SK-N-SH treated with all-trans-retinoic acid at 6 μM for 48 hours (cell line): Measurements from ENCODE around the gene RLBP1.

Experiments
- ATAC-seq: fragments of 200-7000 bp; cut with Tn5 transposase; 3 replicates; pipeline ENCODE4 v1.9.1; 2020; ENCODE audit warnings: mild to moderate bottlenecking, moderate library complexity
- ARNTL ChIP-seq: fragments of 450-650 bp; formaldehyde crosslinking; IDR thresholded peaks from 2 replicates; pipeline ENCODE4 v1.5.0; 2020; ENCODE audit warnings: low read depth, mild to moderate bottlenecking, moderate library complexity, borderline replicate concordance
- BACH2 ChIP-seq: fragments of 250-450 bp; sonication (Bioruptor Pico); IDR thresholded peaks from 2 replicates; pipeline ENCODE4 v1.9.0; 2021; ENCODE audit warnings: mild to moderate bottlenecking, borderline replicate concordance
- CREB5 ChIP-seq: fragments of 250-450 bp; sonication (Bioruptor Pico); IDR thresholded peaks from 2 replicates; pipeline ENCODE4 v1.5.1; 2020; ENCODE audit warnings: low read depth, mild to moderate bottlenecking, moderate library complexity
- CSDC2 ChIP-seq: fragments of 250-450 bp; sonication (Bioruptor Pico); IDR thresholded peaks from 2 replicates; pipeline ENCODE4 v1.5.0; 2020; ENCODE audit warnings: mild to moderate bottlenecking, moderate library complexity
- CSRNP3 ChIP-seq: fragments of 250-450 bp; sonication (Bioruptor Pico); IDR thresholded peaks from 2 replicates; pipeline ENCODE4 v1.5.1; 2021; ENCODE audit warnings: mild to moderate bottlenecking, moderate library complexity
- GLIS3 ChIP-seq: fragments of 250-450 bp; sonication (Bioruptor Pico); IDR thresholded peaks from 2 replicates; pipeline ENCODE4 v1.5.0; 2020; ENCODE audit warnings: mild to moderate bottlenecking, moderate library complexity
- ISL1 ChIP-seq: fragments of 250-450 bp; sonication (Bioruptor Pico); IDR thresholded peaks from 2 replicates; pipeline ENCODE4 v2.1.2; 2022; ENCODE audit warnings: mild to moderate bottlenecking, moderate library complexity
- OSR1 ChIP-seq: fragments of 250-450 bp; sonication (Bioruptor Pico); IDR thresholded peaks from 2 replicates; pipeline ENCODE4 v1.8.0; 2022; ENCODE audit warnings: moderate library complexity, mild to moderate bottlenecking, inconsistent platforms
- PATZ1 ChIP-seq: fragments of 250-450 bp; sonication (Bioruptor Pico); IDR thresholded peaks from 2 replicates; pipeline ENCODE4 v1.8.0; 2020; ENCODE audit warnings: mild to moderate bottlenecking, moderate library complexity, borderline replicate concordance
- POU6F1 ChIP-seq: fragments of 250-450 bp; sonication (Bioruptor Pico); IDR thresholded peaks from 2 replicates; pipeline ENCODE4 v1.8.0; 2021; ENCODE audit warnings: low read depth, mild to moderate bottlenecking, moderate library complexity, borderline replicate concordance
- PPARA ChIP-seq: fragments of 250-450 bp; sonication (Bioruptor Pico); IDR thresholded peaks from 2 replicates; pipeline ENCODE4 v1.5.0; 2020; ENCODE audit warnings: mild to moderate bottlenecking, borderline replicate concordance
- RARB ChIP-seq: fragments of 250-450 bp; sonication (Bioruptor Pico); IDR thresholded peaks from 2 replicates; pipeline ENCODE4 v1.8.0; 2021; ENCODE audit warnings: mild to moderate bottlenecking, moderate library complexity
- SNAI2 ChIP-seq: fragments of 250-450 bp; sonication (Bioruptor Pico); IDR thresholded peaks from 2 replicates; pipeline ENCODE4 v1.5.0; 2020; ENCODE audit warnings: mild to moderate bottlenecking, moderate library complexity
- TCF4 ChIP-seq: fragments of 250-450 bp; sonication (Bioruptor Pico); IDR thresholded peaks from 2 replicates; pipeline ENCODE4 v1.8.0; 2021; ENCODE audit warnings: mild to moderate bottlenecking, moderate library complexity, borderline replicate concordance
- TOX ChIP-seq: fragments of 250-450 bp; sonication (Bioruptor Pico); IDR thresholded peaks from 2 replicates; pipeline ENCODE4 v1.8.0; 2021; ENCODE audit warnings: mild to moderate bottlenecking, moderate library complexity, borderline replicate concordance
- ZC3H10 ChIP-seq: fragments of 250-450 bp; sonication (Bioruptor Pico); IDR thresholded peaks from 2 replicates; pipeline ENCODE4 v1.5.1; 2021; ENCODE audit warnings: mild to moderate bottlenecking, moderate library complexity
- ZFP3 ChIP-seq: fragments of 250-450 bp; sonication (Bioruptor Pico); IDR thresholded peaks from 2 replicates; pipeline ENCODE4 v1.5.0; 2020; ENCODE audit warnings: mild to moderate bottlenecking, moderate library complexity
- ZFP30 ChIP-seq: fragments of 450-650 bp; formaldehyde crosslinking; IDR thresholded peaks from 2 replicates; pipeline ENCODE4 v1.5.0; 2022; ENCODE audit warnings: mild to moderate bottlenecking, moderate library complexity
- ZNF565 ChIP-seq: fragments of 450-650 bp; formaldehyde crosslinking; conservative IDR thresholded peaks from 2 replicates; pipeline ENCODE4 v1.5.0; 2020; ENCODE audit warnings: low read depth, mild to moderate bottlenecking, moderate library complexity
- ZNF70 ChIP-seq: fragments of 450-650 bp; formaldehyde crosslinking; IDR thresholded peaks from 2 replicates; pipeline ENCODE4 v1.5.0; 2020; ENCODE audit warnings: mild to moderate bottlenecking, moderate library complexity

The RLBP1 gene

GRCh38 chr15:89215627-89216026, 5.8 kb downstream of the RLBP1 start (continued):
- TF ChIP-seq ZC3H10 (CRISPR knock-in tag) (no peak), OSR1 (CRISPR knock-in tag) (no peak), POU6F1 (CRISPR knock-in tag) (no peak)

GRCh38 chr15:89211678-89212170, 9.7 kb downstream of the RLBP1 start:
- TF ChIP-seq PPARA (CRISPR knock-in tag) (no peak), ZNF565 (no peak), PATZ1 (CRISPR knock-in tag) (no peak), ZNF70 (CRISPR knock-in tag) (no peak), POU6F1 (CRISPR knock-in tag) (no peak), ZC3H10 (CRISPR knock-in tag) (no peak), TCF4 (CRISPR knock-in tag) (no peak), RARB (no peak), ZFP3 (CRISPR knock-in tag) (no peak), ZFP30 (CRISPR knock-in tag) (no peak), ARNTL (CRISPR knock-in tag) (no peak), OSR1 (CRISPR knock-in tag) (no peak), CSDC2 (CRISPR knock-in tag) (no peak), ISL1 (CRISPR knock-in tag) (no peak)
- ATAC-seq: no peak

GRCh38 chr15:89209057-89209456, 12.3 kb downstream of the RLBP1 start:
- TF ChIP-seq BACH2 (CRISPR knock-in tag) (no peak), CSRNP3 (CRISPR knock-in tag) (no peak)
- no peak for ATAC-seq

- TF ChIP-seq RARB (no peak), ZNF565 (no peak), CREB5 (CRISPR knock-in tag) (no peak), POU6F1 (CRISPR knock-in tag) (no peak), ZFP30 (CRISPR knock-in tag) (no peak), SNAI2 (CRISPR knock-in tag) (no peak), GLIS3 (CRISPR knock-in tag) (no peak), PATZ1 (CRISPR knock-in tag) (no peak), CSRNP3 (CRISPR knock-in tag) (no peak), TOX (CRISPR knock-in tag) (no peak), ISL1 (CRISPR knock-in tag) (no peak)
- ATAC-seq: no peak
Measured at GRCh38 chr15:89208256-89208655, 13.1 kb downstream of the RLBP1 start.
